ENCODE measurements around the gene WDR64.

Gene WDR64

DNA sequence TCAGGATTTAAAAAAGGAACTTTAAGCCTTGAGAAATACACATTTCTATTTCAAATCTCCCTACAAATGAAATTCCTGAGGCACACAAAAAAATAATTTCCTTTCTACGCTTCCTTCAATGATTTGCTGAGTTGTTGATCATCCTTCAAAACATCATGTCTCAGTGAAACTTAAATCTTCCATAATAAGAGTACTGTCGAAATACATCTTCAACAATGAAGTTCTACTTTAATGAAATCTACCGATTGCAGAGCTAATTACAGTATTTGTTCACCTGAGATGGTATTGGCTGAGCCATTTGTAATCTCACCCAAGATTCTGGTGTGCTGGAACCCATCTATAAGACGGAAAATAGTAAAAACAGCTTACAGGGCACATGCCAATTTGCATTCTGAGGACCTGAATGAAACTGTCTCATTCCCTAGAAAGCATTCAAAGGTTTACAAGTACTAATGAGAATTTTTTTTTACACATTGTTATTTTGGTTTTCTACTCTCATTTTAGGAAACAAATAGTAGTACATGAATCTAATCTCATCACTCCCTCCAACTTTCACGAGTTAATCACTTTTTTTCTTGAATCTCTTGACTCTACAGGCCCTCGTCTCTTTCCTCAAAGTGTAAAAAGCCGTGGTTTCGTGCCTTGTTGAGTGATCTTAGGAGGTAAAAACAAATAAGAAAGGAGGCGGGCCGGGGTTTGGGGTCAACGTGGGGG lies 13.0 kb upstream of the WDR64 start:
- no peak for ATAC-seq
- H3K4me1 Mint-ChIP-seq: peaks cover 52% of the 10 kb centered on the region
- H3K27ac Mint-ChIP-seq: peak overlapping the region; percentile 81
- peaks cover 31% of the 10 kb centered on the region for H3K36me3 Mint-ChIP-seq (ENCODE audit: low read depth)
- H3K27me3 Mint-ChIP-seq: no peaks in the 10 kb centered on the region
- DNase-seq: no peak
- peak overlapping the region; percentile 88 for H3K4me3 Mint-ChIP-seq
- H3K9me3 Mint-ChIP-seq: peaks cover 10% of the 10 kb centered on the region

DNA sequence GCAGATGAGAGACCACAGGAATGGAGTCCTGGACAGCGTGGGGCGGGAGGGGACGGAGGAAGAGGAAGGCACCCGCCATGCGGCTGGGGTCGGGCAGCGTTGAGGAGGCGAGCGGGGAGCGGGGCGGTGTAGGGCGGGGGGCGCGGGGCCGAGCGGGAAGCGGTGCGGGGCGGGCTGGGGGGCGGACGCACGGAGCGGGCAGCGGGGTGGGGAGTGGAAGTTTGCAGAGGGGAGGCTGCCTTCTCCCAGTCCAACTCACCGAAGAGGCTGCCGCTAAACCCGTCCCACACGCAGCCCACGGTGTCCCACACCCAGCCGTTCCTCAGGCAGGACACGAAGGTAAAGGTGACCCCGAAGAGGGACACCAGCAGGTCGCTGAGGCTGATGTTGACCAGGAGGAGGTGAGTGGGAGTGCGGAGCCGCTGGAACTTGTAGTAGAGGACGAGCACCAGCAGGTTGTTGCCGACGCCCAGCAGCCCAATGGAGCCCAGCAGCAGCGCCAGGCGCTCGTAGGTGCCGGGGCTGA lies 12.4 kb upstream of the WDR64 start:
- H3K27me3 Mint-ChIP-seq: no peaks in the 10 kb centered on the region
- H3K4me3 Mint-ChIP-seq: peak overlapping the region; percentile 88
- peaks cover 53% of the 10 kb centered on the region for H3K4me1 Mint-ChIP-seq
- H3K27ac Mint-ChIP-seq: peak overlapping the region; percentile 81
- peaks cover 10% of the 10 kb centered on the region for H3K9me3 Mint-ChIP-seq
- peaks cover 25% of the 10 kb centered on the region for H3K36me3 Mint-ChIP-seq (ENCODE audit: low read depth)
- DNase-seq (peak; percentile 49), ATAC-seq (peak; percentile 53)

DNA sequence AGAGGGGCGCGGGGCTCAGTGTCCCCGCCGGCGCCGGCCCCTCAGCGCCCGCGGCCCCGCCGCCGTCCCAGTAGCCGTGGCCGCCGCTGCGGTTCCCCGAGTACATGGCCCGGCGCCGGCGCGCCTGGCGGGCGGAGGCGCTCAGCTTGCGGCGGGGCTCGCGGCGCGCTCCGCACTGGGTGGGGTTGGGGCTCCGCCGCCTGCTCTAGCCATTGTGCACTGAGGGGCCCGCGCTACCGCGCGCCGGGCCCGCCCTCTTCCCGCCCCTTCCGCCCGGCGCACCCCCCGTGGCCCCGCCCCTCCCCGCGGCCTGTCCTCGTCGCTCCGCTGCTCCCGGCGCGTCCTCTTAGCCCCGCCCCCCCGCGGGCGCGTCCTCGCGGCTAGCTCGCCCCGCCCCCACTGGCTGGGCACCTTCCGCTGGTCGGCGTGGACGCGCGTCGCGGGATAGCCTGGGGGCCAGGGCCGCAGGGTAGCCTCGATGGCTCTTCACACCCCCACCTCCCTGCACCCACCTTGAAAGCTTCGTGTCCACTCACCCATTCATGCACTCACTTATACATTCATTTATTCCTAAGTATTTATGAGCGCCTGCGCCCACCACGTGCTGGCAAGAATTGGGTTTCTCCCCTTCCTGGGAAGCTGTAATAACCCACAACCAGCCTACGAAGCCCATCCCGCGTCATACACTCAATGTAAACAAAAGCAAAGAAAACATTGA lies 11.8 kb upstream of the WDR64 start, which contains the start of the genes CHML and OPN3:
Gene CHML, minus strand, starts transcription at position 221 of the 718 bp plus-strand sequence. CDS start 4,603 bp downstream, outside the sequence.
Gene OPN3, minus strand, starts transcription at position 221 of the 718 bp plus-strand sequence. Its CDS starts 115 bp downstream, at position 106.
- Mint-ChIP-seq H3K4me1 (peaks cover 47% of the 10 kb centered on the region), H3K9me3 (peaks cover 10% of the 10 kb centered on the region), H3K4me3 (peak within 1 kb of the TSS; percentile 88), H3K27me3 (no peaks in the 10 kb centered on the region), H3K36me3 (ENCODE audit: low read depth) (peaks cover 19% of the 10 kb centered on the region), H3K27ac (peak within 1 kb of the TSS; percentile 81)
- peak; percentile 96 for DNase-seq
- ATAC-seq: peak; percentile 97

- H3K9me3 Mint-ChIP-seq: peaks cover 10% of the 10 kb centered on the region
- peaks cover 14% of the 10 kb centered on the region for H3K36me3 Mint-ChIP-seq (ENCODE audit: low read depth)
- peak overlapping the region; percentile 41 for H3K27ac Mint-ChIP-seq
- H3K4me1 Mint-ChIP-seq: peaks cover 40% of the 10 kb centered on the region
- DNase-seq: no peak
- ATAC-seq: no peak
- H3K4me3 Mint-ChIP-seq: peak overlapping the region; percentile 24
- no peaks in the 10 kb centered on the region for H3K27me3 Mint-ChIP-seq
These were observed 11.0 kb upstream of the WDR64 start for GRCh38 chr1:241640867-241641622.

DNA sequence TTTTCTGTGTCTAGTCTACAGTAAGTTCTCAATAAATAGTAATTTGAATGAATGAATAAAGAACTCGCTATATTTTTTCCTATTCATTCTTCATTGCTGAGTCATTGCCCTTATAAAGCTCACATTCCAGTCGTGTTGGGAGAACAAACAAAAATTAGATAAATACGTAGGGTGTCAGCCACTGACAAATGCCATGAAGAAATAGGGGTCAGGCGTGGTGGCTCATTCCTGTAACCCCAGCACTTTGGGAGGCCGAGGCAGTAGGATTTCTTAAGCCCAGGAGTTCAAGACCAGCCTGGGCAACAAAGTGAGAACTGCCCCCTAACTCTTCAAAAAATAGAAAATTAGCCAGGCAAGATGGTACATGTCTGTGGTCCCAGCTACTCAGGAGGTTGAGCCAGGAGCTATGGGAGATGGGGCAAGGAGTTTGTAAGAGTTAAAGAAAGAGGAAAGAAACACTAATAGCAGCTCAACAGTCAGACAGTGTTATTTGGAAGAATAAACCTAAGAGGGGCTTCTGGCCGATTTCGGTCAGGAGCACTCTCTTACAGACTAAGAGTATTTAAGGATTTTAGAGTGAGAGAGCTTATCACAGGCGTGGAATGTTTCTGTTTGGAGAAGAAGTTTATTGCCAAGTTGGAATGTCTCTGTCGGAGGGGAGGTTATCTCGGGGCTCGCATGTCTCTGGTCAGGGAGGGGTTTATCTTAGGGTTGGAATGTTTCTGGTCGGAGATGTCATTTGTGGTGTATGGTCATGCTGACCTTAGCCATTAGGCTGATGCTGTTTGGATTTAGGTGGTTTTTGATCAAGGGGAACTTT lies 10.1 kb upstream of the WDR64 start:
- peaks cover 8% of the 10 kb centered on the region for H3K36me3 Mint-ChIP-seq (ENCODE audit: low read depth)
- no peak overlapping the region for H3K27ac Mint-ChIP-seq
- H3K4me3 Mint-ChIP-seq: no peak overlapping the region
- ATAC-seq: no peak
- peaks cover 33% of the 10 kb centered on the region for H3K4me1 Mint-ChIP-seq
- DNase-seq: no peak
- peaks cover 10% of the 10 kb centered on the region for H3K9me3 Mint-ChIP-seq
- H3K27me3 Mint-ChIP-seq: no peaks in the 10 kb centered on the region

GRCh38 chr1:241642593-241642944 lies 9.5 kb upstream of the WDR64 start:
- Mint-ChIP-seq H3K36me3 (ENCODE audit: low read depth) (peaks cover 8% of the 10 kb centered on the region), H3K27ac (no peak overlapping the region), H3K27me3 (no peaks in the 10 kb centered on the region), H3K4me3 (no peak overlapping the region), H3K9me3 (peaks cover 10% of the 10 kb centered on the region), H3K4me1 (peaks cover 28% of the 10 kb centered on the region)
- ATAC-seq (no peak), DNase-seq (no peak)

DNA sequence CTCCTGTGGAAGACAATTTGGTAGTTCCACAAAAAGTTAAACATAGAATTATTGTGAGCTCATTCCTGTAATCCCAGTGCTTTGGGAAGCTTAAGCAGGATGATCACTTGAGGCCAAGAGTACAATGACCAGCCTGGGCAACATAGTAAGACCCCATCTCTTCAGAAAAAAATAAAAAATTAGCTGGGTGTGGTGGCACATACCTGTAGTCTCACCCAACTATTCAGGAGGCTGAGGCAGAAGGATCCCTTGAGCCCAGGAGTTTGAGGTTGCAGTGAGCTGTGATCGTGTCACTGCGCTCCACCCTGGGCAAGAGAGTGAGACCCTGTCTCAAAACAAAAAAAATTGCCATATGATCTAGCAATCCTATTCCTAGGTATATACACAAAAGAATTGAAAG lies 7.8 kb upstream of the WDR64 start:
- Mint-ChIP-seq H3K27ac (no peak overlapping the region), H3K36me3 (ENCODE audit: low read depth) (no peaks in the 10 kb centered on the region), H3K27me3 (no peaks in the 10 kb centered on the region), H3K4me3 (no peak overlapping the region), H3K4me1 (peaks cover 16% of the 10 kb centered on the region), H3K9me3 (peaks cover 10% of the 10 kb centered on the region)
- ATAC-seq (no peak), DNase-seq (no peak)

GRCh38 chr1:241645199-241645598 lies 6.9 kb upstream of the WDR64 start:
- DNase-seq: no peak
- H3K36me3 Mint-ChIP-seq (ENCODE audit: low read depth): no peaks in the 10 kb centered on the region
- peaks cover 16% of the 10 kb centered on the region for H3K4me1 Mint-ChIP-seq
- no peak for ATAC-seq
- peaks cover 10% of the 10 kb centered on the region for H3K9me3 Mint-ChIP-seq
- H3K4me3 Mint-ChIP-seq: no peak overlapping the region
- no peaks in the 10 kb centered on the region for H3K27me3 Mint-ChIP-seq
- H3K27ac Mint-ChIP-seq: no peak overlapping the region

GRCh38 chr1:241646201-241646600 lies 5.9 kb upstream of the WDR64 start:
- no peak overlapping the region for H3K4me3 Mint-ChIP-seq
- no peak for DNase-seq
- ATAC-seq: no peak
- H3K27me3 Mint-ChIP-seq: no peaks in the 10 kb centered on the region
- no peak overlapping the region for H3K27ac Mint-ChIP-seq
- H3K9me3 Mint-ChIP-seq: peaks cover 10% of the 10 kb centered on the region
- H3K36me3 Mint-ChIP-seq (ENCODE audit: low read depth): no peaks in the 10 kb centered on the region
- H3K4me1 Mint-ChIP-seq: peaks cover 8% of the 10 kb centered on the region

DNA sequence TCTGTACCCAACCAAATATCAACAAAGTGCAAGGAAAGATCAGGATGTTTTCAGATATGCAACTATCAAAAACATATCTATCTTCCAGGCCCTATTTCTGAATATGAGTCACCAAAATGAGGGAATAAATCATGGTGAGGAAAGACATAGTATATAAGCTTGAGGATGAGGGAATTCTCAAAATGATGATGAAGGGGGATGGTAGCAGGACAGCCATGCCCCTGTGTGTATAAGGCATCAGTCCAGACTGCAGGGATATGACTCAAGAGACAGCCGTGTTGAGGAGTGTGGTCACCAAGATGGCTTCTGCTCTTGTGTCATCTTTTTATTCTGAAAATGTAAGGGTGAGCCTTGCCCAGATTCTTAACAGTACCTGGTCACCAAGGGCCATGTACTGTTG lies 4.4 kb upstream of the WDR64 start:
- H3K4me3 Mint-ChIP-seq: no peak overlapping the region
- no peak for DNase-seq
- ATAC-seq: peak; percentile 71

GRCh38 chr1:241648159-241648558 lies 3.9 kb upstream of the WDR64 start:
- no peak overlapping the region for H3K4me3 Mint-ChIP-seq
- ATAC-seq (no peak), DNase-seq (no peak)
- peaks cover 6% of the 10 kb centered on the region for H3K4me1 Mint-ChIP-seq
- peaks cover 2% of the 10 kb centered on the region for H3K9me3 Mint-ChIP-seq
- no peaks in the 10 kb centered on the region for H3K36me3 Mint-ChIP-seq (ENCODE audit: low read depth)
- no peak overlapping the region for H3K27ac Mint-ChIP-seq
- H3K27me3 Mint-ChIP-seq: no peaks in the 10 kb centered on the region

More for the DNA sequence above, 4.4 kb upstream of the WDR64 start:
- H3K9me3 Mint-ChIP-seq: peaks cover 3% of the 10 kb centered on the region
- H3K36me3 Mint-ChIP-seq (ENCODE audit: low read depth): no peaks in the 10 kb centered on the region
- H3K4me1 Mint-ChIP-seq: peaks cover 6% of the 10 kb centered on the region
- H3K27ac Mint-ChIP-seq: no peak overlapping the region
- H3K27me3 Mint-ChIP-seq: no peaks in the 10 kb centered on the region

DNA sequence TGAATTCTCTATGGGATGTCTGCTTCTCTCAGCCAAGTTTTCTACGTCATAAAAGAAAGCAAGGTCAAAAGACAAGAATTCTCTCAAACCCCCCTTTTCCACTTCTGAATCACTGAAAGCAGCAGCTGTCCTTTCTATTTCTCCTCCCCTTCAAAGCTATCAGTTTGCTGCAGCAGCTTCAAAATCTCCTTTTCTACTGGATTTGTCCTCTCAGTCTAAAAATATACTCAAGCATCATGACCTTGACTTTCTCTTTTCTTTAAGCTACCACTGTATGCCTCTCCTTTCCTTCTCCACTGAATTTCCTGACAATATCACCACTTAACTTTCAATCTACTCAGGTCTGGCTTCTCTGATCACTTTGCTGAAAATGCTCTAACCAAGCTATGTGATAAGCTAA lies 1.9 kb downstream of the WDR64 start:
- no peaks in the 10 kb centered on the region for H3K4me1 Mint-ChIP-seq
- peaks cover 3% of the 10 kb centered on the region for H3K27me3 Mint-ChIP-seq
- H3K4me3 Mint-ChIP-seq: no peak overlapping the region
- no peaks in the 10 kb centered on the region for H3K9me3 Mint-ChIP-seq
- H3K36me3 Mint-ChIP-seq (ENCODE audit: low read depth): no peaks in the 10 kb centered on the region
- H3K27ac Mint-ChIP-seq: no peak overlapping the region
- DNase-seq: no peak
- no peak for ATAC-seq

DNA sequence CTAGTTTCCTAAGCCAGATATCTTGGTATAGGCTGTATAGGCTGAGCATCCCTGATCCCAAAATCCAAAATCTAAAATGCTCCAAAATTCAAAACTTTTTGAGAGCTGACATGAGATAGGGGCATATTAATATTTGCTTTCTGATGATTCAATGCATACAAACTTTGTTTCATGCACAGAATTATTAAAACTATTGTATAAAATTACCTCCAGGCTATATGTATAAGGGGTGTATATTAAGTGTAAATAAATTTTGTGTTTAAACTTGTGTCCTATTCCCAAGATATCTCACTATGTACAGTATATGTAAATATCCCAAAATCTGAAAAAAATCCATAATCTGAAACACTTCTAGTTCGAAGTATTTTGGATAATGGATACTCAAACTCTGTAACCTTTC lies 2.6 kb downstream of the WDR64 start:
- Mint-ChIP-seq H3K4me1 (no peaks in the 10 kb centered on the region), H3K27me3 (peaks cover 3% of the 10 kb centered on the region), H3K27ac (no peak overlapping the region)

More for the DNA sequence above, 2.6 kb downstream of the WDR64 start:
- ATAC-seq: no peak
- Mint-ChIP-seq H3K4me3 (no peak overlapping the region), H3K36me3 (ENCODE audit: low read depth) (no peaks in the 10 kb centered on the region), H3K9me3 (no peaks in the 10 kb centered on the region)
- no peak for DNase-seq

Data from activated naive CD8-positive, alpha-beta T cell treated with anti-CD3 and anti-CD28 coated beads, Interleukin-2, amount 50 U/mL, for 24 hours (primary cell).